CD4-positive, alpha-beta T cell (primary cell): ENCODE measurements around the gene ISCA1. TPM values are rescaled to one million over a fixed set of nuclear protein-coding genes. Genes with fewer than 3 reads are reported as not detected.

ENCODE experiments used
- ATAC-seq: fragments of 200-7000 bp; cut with Tn5 transposase; one replicate; pipeline ENCODE4 v1.10.0; 2022; ENCODE audit warnings: mild to moderate bottlenecking; ENCODE audit not compliant: poor library complexity
- CTCF ChIA-PET: fragments of 350-600 bp; sonication (Branson Sonifier 250); formaldehyde crosslinking; loops from one replicate; lab custom pipeline; 2021; ENCODE audit warnings: antibody characterized with exemption, inconsistent platforms; lab: Charles Lee
- POLR2A ChIA-PET: fragments of 350-600 bp; sonication (Branson Sonifier 250); formaldehyde crosslinking; loops from one replicate; lab custom pipeline; 2021; ENCODE audit warnings: antibody characterized with exemption, inconsistent platforms; lab: Charles Lee
- DNase-seq, 14 experiments: peaks; one replicate each; pipeline ENCODE4 v3.0.0-alpha.2; 2013 to 2020; ENCODE audit warnings: mixed read lengths in 2 of 14
- H3K27ac ChIP-seq, 2 donors: one replicate each; pipeline versions ENCODE4 v1.5.1 to v1.7.0; 2013; ENCODE audit warnings: low read length in 2 of 2, low read depth in 1 of 2, mild to moderate bottlenecking in 1 of 2
- H3K27me3 ChIP-seq, 2 experiments: 1 replicate in 1 of 2; 2 replicates in 1 of 2; pipeline versions ENCODE4 v1.6.1 to v1.7.0; 2013; ENCODE audit warnings: low read length in 2 of 2, control low read depth in 1 of 2, mild to moderate bottlenecking in 1 of 2, moderate library complexity in 1 of 2; ENCODE audit not compliant: insufficient read depth in 2 of 2, control insufficient read depth in 1 of 2
- H3K36me3 ChIP-seq: one replicate; pipeline ENCODE4 v1.6.1; 2013; ENCODE audit warnings: low read length, control low read depth; ENCODE audit not compliant: insufficient read depth
- H3K4me1 ChIP-seq: one replicate; pipeline ENCODE4 v1.6.1; 2013; ENCODE audit warnings: low read length, control low read depth; ENCODE audit not compliant: insufficient read depth
- H3K4me3 ChIP-seq: one replicate; pipeline ENCODE4 v1.5.1; 2013; ENCODE audit warnings: mild to moderate bottlenecking, low read length, moderate library complexity
- H3K9me3 ChIP-seq, 2 experiments: 1 replicate in 1 of 2; 2 replicates in 1 of 2; pipeline versions ENCODE4 v1.6.1 to v1.7.0; 2013; ENCODE audit warnings: low read length in 2 of 2, mild to moderate bottlenecking in 2 of 2, control low read depth in 1 of 2, moderate library complexity in 1 of 2; ENCODE audit not compliant: control insufficient read depth in 1 of 2, insufficient read depth in 1 of 2
- H3K27ac Mint-ChIP-seq: one replicate; pipeline ENCODE4 v1.8.0; 2020; ENCODE audit warnings: mixed read lengths
- H3K27me3 Mint-ChIP-seq: one replicate; pipeline ENCODE4 v1.8.0; 2021; ENCODE audit warnings: mixed read lengths
- H3K36me3 Mint-ChIP-seq: one replicate; pipeline ENCODE4 v1.8.0; 2021; ENCODE audit warnings: low read depth, mixed read lengths
- H3K4me1 Mint-ChIP-seq: one replicate; pipeline ENCODE4 v1.8.0; 2021; ENCODE audit warnings: low read depth, mixed read lengths
- H3K4me3 Mint-ChIP-seq: one replicate; pipeline ENCODE4 v1.8.0; 2020; ENCODE audit warnings: mild to moderate bottlenecking, mixed read lengths
- H3K9me3 Mint-ChIP-seq: one replicate; pipeline ENCODE4 v1.8.0; 2020; ENCODE audit warnings: mixed read lengths
- CTCF ChIP-seq: fragments of 200-600 bp; IDR thresholded peaks from one replicate; pipeline ENCODE4 v1.8.0; 2022; ENCODE audit warnings: antibody characterized with exemption, mild to moderate bottlenecking
- intact Hi-C, 2 experiments: fragments of 100-400 bp; cut with DNase I in 1 of 2; cut with micrococcal nuclease in 1 of 2; formaldehyde crosslinking; loops; one replicate each; pipeline versions ENCODE4 v1.15.1 to v1.9.0; 2023 to 2025; cut with DNase I, micrococcal nuclease
- polyA plus RNA-seq, 2 donors: library from polyadenylated mRNA; unstranded; fragments of 120-200 nt; gene quantifications; one replicate each; pipeline ENCODE4 v1.2.1, GENCODE V29; 2013
- total RNA-seq, 174 experiments: library from RNA in 2 of 174; stranded (reverse) in 2 of 174; gene quantifications; one replicate each; pipeline ENCODE4 v1.2.3 and lab custom pipeline; 2021 to 2026

ISCA1 gene
- total RNA-seq: 10 to 100 TPM; 85.3 to 91.6 TPM
- 36.5 TPM for polyA plus RNA-seq (2013, experiment 1 of 2)
- 30.2 TPM for polyA plus RNA-seq (2013, experiment 2 of 2)
- 45.5 to 244 (median 66.0) reads per million in 172 experiments for total RNA-seq (lab: John Stamatoyannopoulos, UW)

- Histone ChIP-seq H3K4me3 (peak within 1 kb of the TSS; percentile 86), H3K36me3 (peaks cover 5% of the 10 kb centered on the region)
- CTCF ChIA-PET: interaction anchor here (0.6 to 1.1 kb wide), 2 partner anchors 9 to 392 kb away, joined by 3 read pairs; no protein-coding TSS in a partner anchor
Observed at GRCh38 chr9:86282077-86282978, at the start of gene ISCA1. Gene ISCA1, minus strand, starts transcription at chr9:86282538. Its CDS starts 80 bp downstream, at chr9:86282458.

GRCh38 chr9:86330186-86330585 lies 47.8 kb upstream of the ISCA1 start:
- H3K27ac ChIP-seq: no peak overlapping the region
- no peaks in the 10 kb centered on the region for H3K27me3 Mint-ChIP-seq
- no peaks in the 10 kb centered on the region for H3K9me3 Mint-ChIP-seq
- no peaks in the 10 kb centered on the region for H3K9me3 ChIP-seq
- ATAC-seq: no peak
- peaks cover 85% of the 10 kb centered on the region for H3K36me3 Mint-ChIP-seq
- CTCF ChIA-PET: no interaction called here
- POLR2A ChIA-PET: interaction anchor here (1.0 kb wide), 1 partner anchor 22 kb away, joined by 3 read pairs; no protein-coding TSS in a partner anchor
- H3K4me3 ChIP-seq: no peak overlapping the region
- no peaks in the 10 kb centered on the region for H3K4me1 ChIP-seq
- H3K4me3 Mint-ChIP-seq: no peak overlapping the region
- TF ChIP-seq CTCF: no peak
- DNase-seq: no peak
- peaks cover 7% of the 10 kb centered on the region for H3K4me1 Mint-ChIP-seq
- H3K27ac Mint-ChIP-seq: peak overlapping the region; percentile 2
- H3K27me3 ChIP-seq: no peaks in the 10 kb centered on the region
- intact Hi-C loops: no loop called here
- peaks cover 64% of the 10 kb centered on the region for H3K36me3 ChIP-seq

More at GRCh38 chr9:86282077-86282978, at the start of gene ISCA1:
- Mint-ChIP-seq H3K27me3 (no peaks in the 10 kb centered on the region), H3K4me1 (peaks cover 47% of the 10 kb centered on the region), H3K36me3 (peaks cover 43% of the 10 kb centered on the region), H3K4me3 (peak within 1 kb of the TSS; percentile 91), H3K27ac (peak within 1 kb of the TSS; percentile 95), H3K9me3 (no peaks in the 10 kb centered on the region)
- peaks cover 28% of the 10 kb centered on the region for H3K4me1 ChIP-seq
- POLR2A ChIA-PET: interaction anchor here (0.5 to 1.8 kb wide), 24 partner anchors 9 to 1444 kb away, joined by 3 to 15 read pairs (median 5); partner anchors contain the start of genes AGTPBP1, CTSL, GAS1 and NAA35
- H3K27me3 ChIP-seq: no peaks in the 10 kb centered on the region
- intact Hi-C loops: loop anchor here (1.0 to 10.0 kb wide), 8 partner anchors 20 to 1692 kb away; partner anchors contain the start of genes NAA35 (in 2 of the 2), AGTPBP1 (in 1 of the 2), CDK20 (in 1 of the 2) and GAS1 (in 1 of the 2)
- ATAC-seq (peak; percentile 83), DNase-seq (peak; percentile 94 to 99 (median 98))
- H3K9me3 ChIP-seq: no peaks in the 10 kb centered on the region
- TF ChIP-seq CTCF: no peak
- peak within 1 kb of the TSS; percentile 94 to 95 for H3K27ac ChIP-seq

GRCh38 chr9:86329649-86330048 lies 47.3 kb upstream of the ISCA1 start:
- no peak for DNase-seq
- no peak for TF ChIP-seq CTCF
- no peak for ATAC-seq
- Histone ChIP-seq H3K4me1 (no peaks in the 10 kb centered on the region), H3K27me3 (no peaks in the 10 kb centered on the region), H3K36me3 (peaks cover 64% of the 10 kb centered on the region), H3K4me3 (no peak overlapping the region), H3K27ac (no peak overlapping the region), H3K9me3 (no peaks in the 10 kb centered on the region)
- ChIA-PET CTCF (interaction anchor here (1.2 kb wide), 1 partner anchor 12 kb away, joined by 3 read pairs; no protein-coding TSS in a partner anchor), POLR2A (no interaction called here)
- H3K27me3 Mint-ChIP-seq: no peaks in the 10 kb centered on the region
- H3K9me3 Mint-ChIP-seq: no peaks in the 10 kb centered on the region
- peak overlapping the region; percentile 2 for H3K27ac Mint-ChIP-seq
- intact Hi-C loops: no loop called here
- H3K4me1 Mint-ChIP-seq: peaks cover 7% of the 10 kb centered on the region
- peaks cover 85% of the 10 kb centered on the region for H3K36me3 Mint-ChIP-seq
- H3K4me3 Mint-ChIP-seq: no peak overlapping the region
